ENCODE data around the gene ADAMTS17.

ADAMTS17 gene

GRCh38 chr15:100008258-100008657, 333.5 kb downstream of the ADAMTS17 start:
- no peak for DNase-seq

GRCh38 chr15:100007609-100008008, 334.2 kb downstream of the ADAMTS17 start:
- DNase-seq = no peak

- no peak for DNase-seq
Measured at GRCh38 chr15:100005715-100006114, 336.1 kb downstream of the ADAMTS17 start.

GRCh38 chr15:100005013-100005412, 336.8 kb downstream of the ADAMTS17 start:
- DNase-seq = no peak

- DNase-seq = no peak
Measured at GRCh38 chr15:100002787-100003536, 338.8 kb downstream of the ADAMTS17 start.

- no peak for DNase-seq
Measured at GRCh38 chr15:100002086-100002620, 339.6 kb downstream of the ADAMTS17 start.

- DNase-seq = no peak
Measured at GRCh38 chr15:100001405-100001804, 340.4 kb downstream of the ADAMTS17 start.

GRCh38 chr15:99999282-100000070, 342.3 kb downstream of the ADAMTS17 start:
- DNase-seq = no peak

GRCh38 chr15:99998661-99999101, 343.1 kb downstream of the ADAMTS17 start:
- DNase-seq = no peak

- no peak for DNase-seq
Measured at GRCh38 chr15:99997112-99997651, 344.6 kb downstream of the ADAMTS17 start.

- DNase-seq = no peak
Measured at GRCh38 chr15:99996660-99997059, 345.1 kb downstream of the ADAMTS17 start.

GRCh38 chr15:99995543-99995942, 346.2 kb downstream of the ADAMTS17 start:
- DNase-seq = no peak

- DNase-seq = no peak
Measured at GRCh38 chr15:99994849-99995248, 346.9 kb downstream of the ADAMTS17 start.

- no peak for DNase-seq
Measured at GRCh38 chr15:99993681-99994131, 348.1 kb downstream of the ADAMTS17 start.

- DNase-seq = no peak
Measured at GRCh38 chr15:99993262-99993661, 348.5 kb downstream of the ADAMTS17 start.

- DNase-seq = no peak
Measured at GRCh38 chr15:99992611-99993231, 349.1 kb downstream of the ADAMTS17 start.

GRCh38 chr15:99989095-99989494, 352.7 kb downstream of the ADAMTS17 start:
- no peak for DNase-seq

- DNase-seq = no peak
Measured at GRCh38 chr15:99987701-99988100, 354.1 kb downstream of the ADAMTS17 start.

GRCh38 chr15:99987119-99987506, 354.7 kb downstream of the ADAMTS17 start:
- no peak for DNase-seq

- no peak for DNase-seq
Measured at GRCh38 chr15:99986297-99987118, 355.3 kb downstream of the ADAMTS17 start.

GRCh38 chr15:99985878-99986277, 355.9 kb downstream of the ADAMTS17 start:
- DNase-seq = no peak
